ENCODE results near the gene RAB3D. TPM values are rescaled to one million over a fixed set of nuclear protein-coding genes. Genes with fewer than 3 reads are reported as not detected.

RAB3D gene
- total RNA-seq, 1 experiment from 2014 or later, result 37.9 TPM

DNA sequence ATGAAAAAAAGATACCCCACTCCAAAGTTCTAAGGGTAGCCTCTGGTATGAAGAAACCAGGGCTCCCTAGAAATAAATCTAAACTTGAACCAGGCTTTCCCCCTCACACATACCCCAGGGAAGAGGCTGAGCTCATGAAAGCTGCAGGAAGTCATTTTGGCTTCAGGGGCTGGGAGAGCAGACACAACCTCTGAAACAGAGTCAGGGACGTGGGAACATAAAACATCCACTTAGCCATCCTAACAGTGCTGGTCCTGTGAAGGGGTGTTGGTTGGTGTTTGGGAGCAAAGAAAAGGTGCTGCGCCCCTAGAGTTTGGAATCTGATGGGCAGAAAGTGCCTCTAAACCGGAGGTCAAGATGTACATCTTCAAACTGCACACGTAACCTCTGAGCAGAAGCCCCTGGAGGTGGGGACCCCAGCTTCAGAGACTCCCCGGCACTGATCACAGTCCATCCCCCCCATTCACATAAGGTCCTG is 15.8 kb downstream of the RAB3D start:
- H3K9me2 ChIP-seq (replicated peaks; ENCODE audit: low read length), result no peaks in the 10 kb centered on the region
- DNase-seq, result no peak

DNA sequence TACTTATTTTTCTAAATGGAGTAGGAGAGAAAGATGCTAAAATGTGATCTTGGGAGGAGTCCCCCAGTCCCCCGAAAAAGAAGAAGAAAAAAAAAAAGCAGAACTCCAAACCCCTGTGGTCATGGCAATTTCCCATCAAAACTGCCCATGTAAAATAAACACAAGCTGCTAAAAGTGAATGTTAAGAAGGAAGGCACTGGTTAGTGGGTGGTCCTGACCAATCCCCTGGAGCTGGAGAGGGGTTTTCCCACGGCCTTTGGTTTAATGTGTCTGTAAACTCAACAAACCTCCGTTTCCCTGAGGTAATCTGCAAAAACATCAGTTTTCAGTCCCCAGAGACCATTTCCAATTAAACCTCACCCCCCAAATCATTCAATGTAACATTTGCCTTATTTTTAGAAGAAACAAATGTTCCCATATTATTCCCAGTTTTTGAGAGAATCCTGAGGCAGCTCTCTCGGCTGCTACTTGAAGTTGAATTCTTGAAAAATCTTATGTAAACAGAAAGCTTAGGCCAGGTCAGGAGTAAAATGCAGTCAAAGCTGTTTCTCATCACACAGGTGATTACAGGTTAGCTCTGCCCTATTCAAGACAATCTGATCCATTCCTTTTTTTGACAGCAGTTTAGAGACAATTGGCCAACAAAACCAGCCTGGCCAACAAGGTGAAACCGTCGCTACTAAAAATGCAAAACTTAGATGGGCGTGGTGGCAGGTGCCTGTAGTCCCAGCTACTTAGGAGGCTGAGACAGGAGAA is 17.0 kb downstream of the RAB3D start:
- CTCF ChIA-PET, result no interaction called here
- Histone ChIP-seq H3K9ac (ENCODE audit: low read length) (no peak overlapping the region), H3K9me3 (ENCODE audit: low read length) (no peaks in the 10 kb centered on the region), H3K4me3 (ENCODE audit: low read length) (no peak overlapping the region), H3K9me2 (replicated peaks; ENCODE audit: low read length) (no peaks in the 10 kb centered on the region), H3K4me2 (ENCODE audit: low read length) (no peak overlapping the region), H2AFZ (ENCODE audit: low read length) (no peak overlapping the region), H3F3A (ENCODE audit: low read length, unreplicated experiment) (no peaks in the 10 kb centered on the region), H3K36me3 (ENCODE audit: low read depth, low read length) (peaks cover 8% of the 10 kb centered on the region), H3K4me1 (ENCODE audit: insufficient read depth, low read length) (0 out of 2 replicates have a peak, but pooled peaks cover 3% of the 10 kb centered on the region), H3K27me3 (ENCODE audit: low read length) (no peaks in the 10 kb centered on the region), H3K79me2 (ENCODE audit: low read length) (no peaks in the 10 kb centered on the region), H4K20me1 (ENCODE audit: low read length) (no peaks in the 10 kb centered on the region), H3K27ac (ENCODE audit: low read length) (no peak overlapping the region)
- DNase-seq (no peak), ATAC-seq (no peak)
- intact Hi-C loops (cut with micrococcal nuclease), result no loop called here
- no TSS peak for BruUV-seq (replicated peaks)
- TF ChIP-seq EZH2 (IDR thresholded peaks at IDR 0.05; ENCODE audit: low read length, unreplicated experiment) (no peak), EZH2phosphoT487 (IDR thresholded peaks at IDR 0.05; ENCODE audit: borderline replicate concordance, low read length) (no peak), CTCF (conservative IDR thresholded peaks at IDR 0.05; ENCODE audit: low read depth, low read length) (no peak)
- POLR2A ChIA-PET (ENCODE audit: unreplicated experiment), result interaction anchor here (0.8 kb wide), 1 partner anchor 53 kb away, joined by 3 read pairs; no protein-coding TSS in a partner anchor

More for the DNA sequence above, 15.8 kb downstream of the RAB3D start:
- CTCF ChIA-PET, result interaction anchor here (0.5 to 0.6 kb wide), 2 partner anchors 54 to 119 kb away, joined by 3 to 5 read pairs; no protein-coding TSS in a partner anchor
- H2AFZ ChIP-seq (ENCODE audit: low read length), result no peak overlapping the region
- no peaks in the 10 kb centered on the region for H3K79me2 ChIP-seq (ENCODE audit: low read length)
- H3K4me2 ChIP-seq (ENCODE audit: low read length), result no peak overlapping the region
- H3F3A ChIP-seq (ENCODE audit: low read length, unreplicated experiment), result no peaks in the 10 kb centered on the region
- H4K20me1 ChIP-seq (ENCODE audit: low read length), result no peaks in the 10 kb centered on the region
- no peak overlapping the region for H3K27ac ChIP-seq (ENCODE audit: low read length)
- intact Hi-C loops (cut with micrococcal nuclease), result no loop called here
- 0 out of 2 replicates have a peak, but pooled peaks cover 3% of the 10 kb centered on the region for H3K4me1 ChIP-seq (ENCODE audit: insufficient read depth, low read length)
- no peak overlapping the region for H3K9ac ChIP-seq (ENCODE audit: low read length)
- POLR2A ChIA-PET (ENCODE audit: unreplicated experiment), result no interaction called here
- H3K4me3 ChIP-seq (ENCODE audit: low read length), result no peak overlapping the region
- TSS peak; percentile 32 for BruUV-seq (replicated peaks)
- TF ChIP-seq EZH2 (IDR thresholded peaks at IDR 0.05; ENCODE audit: low read length, unreplicated experiment), result no peak
- no peak for TF ChIP-seq EZH2phosphoT487 (IDR thresholded peaks at IDR 0.05; ENCODE audit: borderline replicate concordance, low read length)
- no peak for TF ChIP-seq CTCF (conservative IDR thresholded peaks at IDR 0.05; ENCODE audit: low read depth, low read length)
- H3K27me3 ChIP-seq (ENCODE audit: low read length), result no peaks in the 10 kb centered on the region
- H3K36me3 ChIP-seq (ENCODE audit: low read depth, low read length), result peaks cover 8% of the 10 kb centered on the region
- H3K9me3 ChIP-seq (ENCODE audit: low read length), result no peaks in the 10 kb centered on the region
- ATAC-seq, result no peak

All from PC-3 (cell line).